SK-N-SH treated with all-trans-retinoic acid at 6 μM for 48 hours (cell line): Measurements from ENCODE around the gene ZNF212.

Source experiments
- ATAC-seq: fragments of 200-7000 bp; cut with Tn5 transposase; 3 replicates; pipeline ENCODE4 v1.9.1; 2020; ENCODE audit warnings: mild to moderate bottlenecking, moderate library complexity
- ARNTL ChIP-seq: fragments of 450-650 bp; formaldehyde crosslinking; IDR thresholded peaks from 2 replicates; pipeline ENCODE4 v1.5.0; 2020; ENCODE audit warnings: low read depth, mild to moderate bottlenecking, moderate library complexity, borderline replicate concordance
- CSDC2 ChIP-seq: fragments of 250-450 bp; sonication (Bioruptor Pico); IDR thresholded peaks from 2 replicates; pipeline ENCODE4 v1.5.0; 2020; ENCODE audit warnings: mild to moderate bottlenecking, moderate library complexity
- ESRRG ChIP-seq: fragments of 250-450 bp; sonication (Bioruptor Pico); IDR thresholded peaks from 2 replicates; pipeline ENCODE4 v1.6.1; 2021; ENCODE audit warnings: mild to moderate bottlenecking
- GLIS3 ChIP-seq: fragments of 250-450 bp; sonication (Bioruptor Pico); IDR thresholded peaks from 2 replicates; pipeline ENCODE4 v1.5.0; 2020; ENCODE audit warnings: mild to moderate bottlenecking, moderate library complexity
- ISL1 ChIP-seq: fragments of 250-450 bp; sonication (Bioruptor Pico); IDR thresholded peaks from 2 replicates; pipeline ENCODE4 v2.1.2; 2022; ENCODE audit warnings: mild to moderate bottlenecking, moderate library complexity
- OSR1 ChIP-seq: fragments of 250-450 bp; sonication (Bioruptor Pico); IDR thresholded peaks from 2 replicates; pipeline ENCODE4 v1.8.0; 2022; ENCODE audit warnings: moderate library complexity, mild to moderate bottlenecking, inconsistent platforms
- PPARA ChIP-seq: fragments of 250-450 bp; sonication (Bioruptor Pico); IDR thresholded peaks from 2 replicates; pipeline ENCODE4 v1.5.0; 2020; ENCODE audit warnings: mild to moderate bottlenecking, borderline replicate concordance
- RARB ChIP-seq: fragments of 250-450 bp; sonication (Bioruptor Pico); IDR thresholded peaks from 2 replicates; pipeline ENCODE4 v1.8.0; 2021; ENCODE audit warnings: mild to moderate bottlenecking, moderate library complexity
- SNAI2 ChIP-seq: fragments of 250-450 bp; sonication (Bioruptor Pico); IDR thresholded peaks from 2 replicates; pipeline ENCODE4 v1.5.0; 2020; ENCODE audit warnings: mild to moderate bottlenecking, moderate library complexity
- TCF4 ChIP-seq: fragments of 250-450 bp; sonication (Bioruptor Pico); IDR thresholded peaks from 2 replicates; pipeline ENCODE4 v1.8.0; 2021; ENCODE audit warnings: mild to moderate bottlenecking, moderate library complexity, borderline replicate concordance
- TOX ChIP-seq: fragments of 250-450 bp; sonication (Bioruptor Pico); IDR thresholded peaks from 2 replicates; pipeline ENCODE4 v1.8.0; 2021; ENCODE audit warnings: mild to moderate bottlenecking, moderate library complexity, borderline replicate concordance
- ZC3H10 ChIP-seq: fragments of 250-450 bp; sonication (Bioruptor Pico); IDR thresholded peaks from 2 replicates; pipeline ENCODE4 v1.5.1; 2021; ENCODE audit warnings: mild to moderate bottlenecking, moderate library complexity
- ZFP3 ChIP-seq: fragments of 250-450 bp; sonication (Bioruptor Pico); IDR thresholded peaks from 2 replicates; pipeline ENCODE4 v1.5.0; 2020; ENCODE audit warnings: mild to moderate bottlenecking, moderate library complexity
- ZFP30 ChIP-seq: fragments of 450-650 bp; formaldehyde crosslinking; IDR thresholded peaks from 2 replicates; pipeline ENCODE4 v1.5.0; 2022; ENCODE audit warnings: mild to moderate bottlenecking, moderate library complexity
- ZNF565 ChIP-seq: fragments of 450-650 bp; formaldehyde crosslinking; conservative IDR thresholded peaks from 2 replicates; pipeline ENCODE4 v1.5.0; 2020; ENCODE audit warnings: low read depth, mild to moderate bottlenecking, moderate library complexity
- ZNF70 ChIP-seq: fragments of 450-650 bp; formaldehyde crosslinking; IDR thresholded peaks from 2 replicates; pipeline ENCODE4 v1.5.0; 2020; ENCODE audit warnings: mild to moderate bottlenecking, moderate library complexity
- ZNF8 ChIP-seq: fragments of 450-650 bp; formaldehyde crosslinking; IDR thresholded peaks from 2 replicates; pipeline ENCODE4 v1.5.0; 2020; ENCODE audit warnings: mild to moderate bottlenecking, moderate library complexity
- TF ChIP-seq, protein P1 (sequence below): fragments of 250-450 bp; sonication (Bioruptor Pico); IDR thresholded peaks from 2 replicates; pipeline ENCODE4 v1.5.1; 2021; ENCODE audit warnings: mild to moderate bottlenecking, moderate library complexity
- TF ChIP-seq, protein P2 (sequence below): fragments of 250-450 bp; sonication (Bioruptor Pico); IDR thresholded peaks from 2 replicates; pipeline ENCODE4 v1.5.1; 2020; ENCODE audit warnings: low read depth, mild to moderate bottlenecking, moderate library complexity
- TF ChIP-seq, protein P3 (sequence below): fragments of 250-450 bp; sonication (Bioruptor Pico); IDR thresholded peaks from 2 replicates; pipeline ENCODE4 v1.8.0; 2020; ENCODE audit warnings: mild to moderate bottlenecking, moderate library complexity, borderline replicate concordance
- TF ChIP-seq, protein P4 (sequence below): fragments of 250-450 bp; sonication (Bioruptor Pico); IDR thresholded peaks from 2 replicates; pipeline ENCODE4 v1.8.0; 2021; ENCODE audit warnings: low read depth, mild to moderate bottlenecking, moderate library complexity, borderline replicate concordance
- TF ChIP-seq, protein P5 (sequence below): fragments of 250-450 bp; sonication (Bioruptor Pico); IDR thresholded peaks from 2 replicates; pipeline ENCODE4 v1.5.0; 2020; ENCODE audit warnings: mild to moderate bottlenecking, moderate library complexity

The ZNF212 gene

DNA sequence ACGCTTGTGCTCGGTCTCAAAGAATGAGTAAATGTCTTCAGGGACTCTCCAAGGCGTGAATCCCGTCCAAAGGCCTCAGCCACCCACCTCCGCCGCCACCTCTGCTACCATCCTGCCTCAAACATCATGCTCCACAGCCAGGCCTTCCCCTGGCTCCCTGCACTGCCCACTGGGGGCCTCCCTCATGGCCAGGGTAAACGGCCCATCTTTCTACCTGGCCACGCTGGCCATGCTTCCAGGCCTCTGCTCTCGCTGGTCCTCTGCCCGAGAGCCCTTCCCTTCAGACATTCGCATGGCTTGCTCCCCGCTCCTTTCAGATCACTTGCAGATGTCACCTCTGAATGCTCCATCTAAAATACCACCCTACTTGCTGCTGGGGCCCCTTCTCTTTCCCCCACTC is 62.8 kb downstream of the ZNF212 start:
- no peak for ATAC-seq
- no peak for TF ChIP-seq ESRRG
- TF ChIP-seq, protein P1, sequence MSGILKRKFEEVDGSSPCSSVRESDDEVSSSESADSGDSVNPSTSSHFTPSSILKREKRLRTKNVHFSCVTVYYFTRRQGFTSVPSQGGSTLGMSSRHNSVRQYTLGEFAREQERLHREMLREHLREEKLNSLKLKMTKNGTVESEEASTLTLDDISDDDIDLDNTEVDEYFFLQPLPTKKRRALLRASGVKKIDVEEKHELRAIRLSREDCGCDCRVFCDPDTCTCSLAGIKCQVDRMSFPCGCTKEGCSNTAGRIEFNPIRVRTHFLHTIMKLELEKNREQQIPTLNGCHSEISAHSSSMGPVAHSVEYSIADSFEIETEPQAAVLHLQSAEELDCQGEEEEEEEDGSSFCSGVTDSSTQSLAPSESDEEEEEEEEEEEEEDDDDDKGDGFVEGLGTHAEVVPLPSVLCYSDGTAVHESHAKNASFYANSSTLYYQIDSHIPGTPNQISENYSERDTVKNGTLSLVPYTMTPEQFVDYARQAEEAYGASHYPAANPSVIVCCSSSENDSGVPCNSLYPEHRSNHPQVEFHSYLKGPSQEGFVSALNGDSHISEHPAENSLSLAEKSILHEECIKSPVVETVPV = no peak
- TF ChIP-seq TCF4 (CRISPR knock-in tag) = no peak
- TF ChIP-seq, protein P2, sequence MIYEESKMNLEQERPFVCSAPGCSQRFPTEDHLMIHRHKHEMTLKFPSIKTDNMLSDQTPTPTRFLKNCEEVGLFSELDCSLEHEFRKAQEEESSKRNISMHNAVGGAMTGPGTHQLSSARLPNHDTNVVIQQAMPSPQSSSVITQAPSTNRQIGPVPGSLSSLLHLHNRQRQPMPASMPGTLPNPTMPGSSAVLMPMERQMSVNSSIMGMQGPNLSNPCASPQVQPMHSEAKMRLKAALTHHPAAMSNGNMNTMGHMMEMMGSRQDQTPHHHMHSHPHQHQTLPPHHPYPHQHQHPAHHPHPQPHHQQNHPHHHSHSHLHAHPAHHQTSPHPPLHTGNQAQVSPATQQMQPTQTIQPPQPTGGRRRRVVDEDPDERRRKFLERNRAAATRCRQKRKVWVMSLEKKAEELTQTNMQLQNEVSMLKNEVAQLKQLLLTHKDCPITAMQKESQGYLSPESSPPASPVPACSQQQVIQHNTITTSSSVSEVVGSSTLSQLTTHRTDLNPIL (CRISPR knock-in tag) = no peak
- no peak for TF ChIP-seq CSDC2
- no peak for TF ChIP-seq ISL1
- TF ChIP-seq, protein P3, sequence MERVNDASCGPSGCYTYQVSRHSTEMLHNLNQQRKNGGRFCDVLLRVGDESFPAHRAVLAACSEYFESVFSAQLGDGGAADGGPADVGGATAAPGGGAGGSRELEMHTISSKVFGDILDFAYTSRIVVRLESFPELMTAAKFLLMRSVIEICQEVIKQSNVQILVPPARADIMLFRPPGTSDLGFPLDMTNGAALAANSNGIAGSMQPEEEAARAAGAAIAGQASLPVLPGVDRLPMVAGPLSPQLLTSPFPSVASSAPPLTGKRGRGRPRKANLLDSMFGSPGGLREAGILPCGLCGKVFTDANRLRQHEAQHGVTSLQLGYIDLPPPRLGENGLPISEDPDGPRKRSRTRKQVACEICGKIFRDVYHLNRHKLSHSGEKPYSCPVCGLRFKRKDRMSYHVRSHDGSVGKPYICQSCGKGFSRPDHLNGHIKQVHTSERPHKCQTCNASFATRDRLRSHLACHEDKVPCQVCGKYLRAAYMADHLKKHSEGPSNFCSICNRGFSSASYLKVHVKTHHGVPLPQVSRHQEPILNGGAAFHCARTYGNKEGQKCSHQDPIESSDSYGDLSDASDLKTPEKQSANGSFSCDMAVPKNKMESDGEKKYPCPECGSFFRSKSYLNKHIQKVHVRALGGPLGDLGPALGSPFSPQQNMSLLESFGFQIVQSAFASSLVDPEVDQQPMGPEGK = no peak
- no peak for TF ChIP-seq ZFP3 (CRISPR knock-in tag)
- no peak for TF ChIP-seq ZNF8
- TF ChIP-seq ZNF70 (CRISPR knock-in tag) = no peak
- TF ChIP-seq PPARA = no peak
- no peak for TF ChIP-seq SNAI2
- TF ChIP-seq ARNTL (CRISPR knock-in tag) = no peak
- no peak for TF ChIP-seq ZFP30
- no peak for TF ChIP-seq TOX (CRISPR knock-in tag)
- TF ChIP-seq ZNF565 (CRISPR knock-in tag) = no peak
- TF ChIP-seq ZC3H10 (CRISPR knock-in tag) = no peak
- no peak for TF ChIP-seq RARB (CRISPR knock-in tag)
- TF ChIP-seq, protein P4, sequence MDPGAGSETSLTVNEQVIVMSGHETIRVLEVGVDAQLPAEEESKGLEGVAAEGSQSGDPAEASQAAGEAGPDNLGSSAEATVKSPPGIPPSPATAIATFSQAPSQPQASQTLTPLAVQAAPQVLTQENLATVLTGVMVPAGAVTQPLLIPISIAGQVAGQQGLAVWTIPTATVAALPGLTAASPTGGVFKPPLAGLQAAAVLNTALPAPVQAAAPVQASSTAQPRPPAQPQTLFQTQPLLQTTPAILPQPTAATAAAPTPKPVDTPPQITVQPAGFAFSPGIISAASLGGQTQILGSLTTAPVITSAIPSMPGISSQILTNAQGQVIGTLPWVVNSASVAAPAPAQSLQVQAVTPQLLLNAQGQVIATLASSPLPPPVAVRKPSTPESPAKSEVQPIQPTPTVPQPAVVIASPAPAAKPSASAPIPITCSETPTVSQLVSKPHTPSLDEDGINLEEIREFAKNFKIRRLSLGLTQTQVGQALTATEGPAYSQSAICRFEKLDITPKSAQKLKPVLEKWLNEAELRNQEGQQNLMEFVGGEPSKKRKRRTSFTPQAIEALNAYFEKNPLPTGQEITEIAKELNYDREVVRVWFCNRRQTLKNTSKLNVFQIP (CRISPR knock-in tag) = no peak

DNA sequence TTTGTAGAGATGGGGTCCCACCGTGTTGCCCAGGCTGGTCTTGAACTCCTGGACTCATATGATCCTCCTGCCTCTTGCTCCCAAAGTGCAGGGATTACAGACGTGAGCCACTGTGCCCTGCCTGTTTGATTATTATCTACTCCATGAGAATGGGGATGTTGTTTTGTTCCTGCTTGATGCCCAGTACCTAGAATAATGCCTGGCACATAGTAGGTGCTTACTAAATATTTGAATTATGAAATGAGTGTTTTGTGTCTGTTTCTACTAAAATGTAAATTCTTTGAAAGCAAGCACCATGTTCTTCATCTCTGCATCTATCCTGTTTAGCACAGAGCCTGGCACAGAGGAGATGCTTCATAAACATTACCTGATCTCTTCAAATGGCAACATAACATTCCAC is 63.4 kb downstream of the ZNF212 start:
- no peak for ATAC-seq
- no peak for TF ChIP-seq ZNF8
- no peak for TF ChIP-seq SNAI2
- TF ChIP-seq ZC3H10 (CRISPR knock-in tag) = no peak
- TF ChIP-seq, protein P4 (CRISPR knock-in tag) = no peak
- TF ChIP-seq ZFP30 = no peak
- TF ChIP-seq CSDC2 = no peak
- TF ChIP-seq, protein P2 (CRISPR knock-in tag) = no peak
- TF ChIP-seq RARB (CRISPR knock-in tag) = no peak
- TF ChIP-seq GLIS3 = no peak
- TF ChIP-seq, protein P3 = no peak
- TF ChIP-seq ZNF565 (CRISPR knock-in tag) = no peak
- TF ChIP-seq, protein P1 = no peak
- TF ChIP-seq ESRRG = no peak
- TF ChIP-seq PPARA = no peak
- no peak for TF ChIP-seq TCF4 (CRISPR knock-in tag)
- no peak for TF ChIP-seq ZFP3 (CRISPR knock-in tag)
- no peak for TF ChIP-seq OSR1 (CRISPR knock-in tag)
- TF ChIP-seq, protein P5, sequence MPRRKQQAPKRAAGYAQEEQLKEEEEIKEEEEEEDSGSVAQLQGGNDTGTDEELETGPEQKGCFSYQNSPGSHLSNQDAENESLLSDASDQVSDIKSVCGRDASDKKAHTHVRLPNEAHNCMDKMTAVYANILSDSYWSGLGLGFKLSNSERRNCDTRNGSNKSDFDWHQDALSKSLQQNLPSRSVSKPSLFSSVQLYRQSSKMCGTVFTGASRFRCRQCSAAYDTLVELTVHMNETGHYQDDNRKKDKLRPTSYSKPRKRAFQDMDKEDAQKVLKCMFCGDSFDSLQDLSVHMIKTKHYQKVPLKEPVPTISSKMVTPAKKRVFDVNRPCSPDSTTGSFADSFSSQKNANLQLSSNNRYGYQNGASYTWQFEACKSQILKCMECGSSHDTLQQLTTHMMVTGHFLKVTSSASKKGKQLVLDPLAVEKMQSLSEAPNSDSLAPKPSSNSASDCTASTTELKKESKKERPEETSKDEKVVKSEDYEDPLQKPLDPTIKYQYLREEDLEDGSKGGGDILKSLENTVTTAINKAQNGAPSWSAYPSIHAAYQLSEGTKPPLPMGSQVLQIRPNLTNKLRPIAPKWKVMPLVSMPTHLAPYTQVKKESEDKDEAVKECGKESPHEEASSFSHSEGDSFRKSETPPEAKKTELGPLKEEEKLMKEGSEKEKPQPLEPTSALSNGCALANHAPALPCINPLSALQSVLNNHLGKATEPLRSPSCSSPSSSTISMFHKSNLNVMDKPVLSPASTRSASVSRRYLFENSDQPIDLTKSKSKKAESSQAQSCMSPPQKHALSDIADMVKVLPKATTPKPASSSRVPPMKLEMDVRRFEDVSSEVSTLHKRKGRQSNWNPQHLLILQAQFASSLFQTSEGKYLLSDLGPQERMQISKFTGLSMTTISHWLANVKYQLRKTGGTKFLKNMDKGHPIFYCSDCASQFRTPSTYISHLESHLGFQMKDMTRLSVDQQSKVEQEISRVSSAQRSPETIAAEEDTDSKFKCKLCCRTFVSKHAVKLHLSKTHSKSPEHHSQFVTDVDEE (CRISPR knock-in tag) = no peak
